HG02571 (cell line): ENCODE results near the gene CORO2A.
A peak's percentile ranks its signal among the peaks of the same experiment; 100 is the strongest.

Experiments used
- ATAC-seq: cut with Tn5 transposase; IDR thresholded peaks from one replicate; pipeline ENCODE4 v1.9.1; 2021; ENCODE audit warnings: mild to moderate bottlenecking, moderate library complexity; ENCODE audit not compliant: unreplicated experiment

CORO2A gene

GRCh38 chr9:98172604-98173003 lies 19.8 kb downstream of the CORO2A start:
- ATAC-seq: no peak

DNA sequence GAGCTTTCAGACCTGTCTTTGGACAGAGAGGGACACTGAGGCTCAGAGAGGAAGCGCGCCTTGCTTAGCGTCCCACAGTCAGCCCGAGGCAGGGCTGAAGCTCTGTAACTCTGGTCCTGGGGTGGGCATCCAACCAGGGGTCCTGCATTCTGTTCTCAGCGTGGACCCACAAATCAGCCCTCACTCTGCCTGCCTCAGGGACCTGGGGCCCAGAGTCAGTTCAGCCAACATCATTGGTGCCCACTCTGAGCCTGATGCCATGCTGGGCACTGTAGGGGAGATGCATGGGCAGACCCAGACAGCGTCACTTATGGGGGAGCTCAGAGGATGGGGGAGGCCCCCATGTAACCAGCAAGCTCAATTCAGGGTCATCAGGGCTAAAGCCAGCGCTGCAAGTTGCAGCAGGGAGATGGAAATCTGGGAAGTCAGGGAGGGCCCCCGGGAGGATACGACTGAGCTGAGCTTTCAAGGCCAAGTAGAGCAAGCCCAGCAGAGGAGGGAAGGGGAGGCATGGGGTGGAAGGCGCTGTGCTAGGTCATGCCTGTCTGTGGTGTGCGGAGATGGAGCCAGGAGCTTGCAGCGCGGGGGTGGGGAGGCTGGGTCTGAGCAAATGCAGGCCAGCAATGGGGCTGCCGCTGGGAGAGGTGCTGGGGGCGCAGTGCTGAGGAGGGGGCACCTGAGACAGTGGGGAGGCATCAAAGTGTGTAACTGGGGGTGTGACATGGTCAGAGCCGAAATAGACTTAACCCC lies 21.1 kb downstream of the CORO2A start:
- no peak for ATAC-seq

GRCh38 chr9:98168941-98169488 lies 23.4 kb downstream of the CORO2A start:
- ATAC-seq: peak; percentile 99

- ATAC-seq: no peak
These were observed 24.2 kb downstream of the CORO2A start for GRCh38 chr9:98168153-98168780.

DNA sequence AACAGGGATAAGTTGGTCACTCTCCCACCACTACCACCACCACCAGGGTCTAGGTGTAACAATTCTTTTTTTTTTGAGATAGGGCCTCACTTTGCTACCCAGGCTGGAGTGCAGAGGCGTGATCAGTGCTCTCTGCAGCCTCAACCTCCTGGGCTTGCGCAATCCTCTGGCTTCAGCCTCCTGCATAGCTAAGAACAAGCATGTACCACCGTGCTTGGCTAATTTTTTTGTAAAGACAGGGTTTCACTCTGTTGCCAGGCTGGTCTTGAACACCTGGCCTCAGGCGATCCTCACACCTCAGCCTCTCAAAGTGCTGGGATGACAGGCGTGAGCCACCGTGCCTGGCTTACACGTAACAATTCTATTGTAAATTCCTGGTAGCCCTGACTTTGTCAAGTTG lies 27.5 kb downstream of the CORO2A start:
- ATAC-seq: no peak

GRCh38 chr9:98162613-98163012 lies 29.8 kb downstream of the CORO2A start:
- ATAC-seq: no peak

GRCh38 chr9:98161851-98162250 lies 30.6 kb downstream of the CORO2A start:
- no peak for ATAC-seq

DNA sequence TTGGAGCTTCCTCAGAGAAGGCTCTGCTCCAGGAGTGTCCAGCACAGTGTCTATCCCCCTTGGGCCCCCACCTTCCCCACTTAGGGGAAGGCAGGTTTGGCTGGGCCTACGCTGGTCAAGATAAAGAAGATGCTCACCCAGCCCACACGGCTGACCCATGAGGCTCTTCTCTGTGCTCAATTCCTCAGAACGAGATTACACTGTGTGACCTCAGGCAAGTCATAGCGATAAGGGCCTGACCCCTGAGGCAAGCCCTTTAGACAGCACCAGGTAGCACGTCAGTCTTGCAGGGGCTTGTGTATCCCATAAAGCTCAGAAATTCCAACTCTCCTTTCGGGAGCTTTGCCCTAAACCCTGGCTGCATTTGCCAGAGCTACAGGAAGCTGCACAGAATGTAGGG lies 32.6 kb downstream of the CORO2A start:
- no peak for ATAC-seq

- ATAC-seq: no peak
These were observed 33.1 kb downstream of the CORO2A start for GRCh38 chr9:98159301-98159700.

DNA sequence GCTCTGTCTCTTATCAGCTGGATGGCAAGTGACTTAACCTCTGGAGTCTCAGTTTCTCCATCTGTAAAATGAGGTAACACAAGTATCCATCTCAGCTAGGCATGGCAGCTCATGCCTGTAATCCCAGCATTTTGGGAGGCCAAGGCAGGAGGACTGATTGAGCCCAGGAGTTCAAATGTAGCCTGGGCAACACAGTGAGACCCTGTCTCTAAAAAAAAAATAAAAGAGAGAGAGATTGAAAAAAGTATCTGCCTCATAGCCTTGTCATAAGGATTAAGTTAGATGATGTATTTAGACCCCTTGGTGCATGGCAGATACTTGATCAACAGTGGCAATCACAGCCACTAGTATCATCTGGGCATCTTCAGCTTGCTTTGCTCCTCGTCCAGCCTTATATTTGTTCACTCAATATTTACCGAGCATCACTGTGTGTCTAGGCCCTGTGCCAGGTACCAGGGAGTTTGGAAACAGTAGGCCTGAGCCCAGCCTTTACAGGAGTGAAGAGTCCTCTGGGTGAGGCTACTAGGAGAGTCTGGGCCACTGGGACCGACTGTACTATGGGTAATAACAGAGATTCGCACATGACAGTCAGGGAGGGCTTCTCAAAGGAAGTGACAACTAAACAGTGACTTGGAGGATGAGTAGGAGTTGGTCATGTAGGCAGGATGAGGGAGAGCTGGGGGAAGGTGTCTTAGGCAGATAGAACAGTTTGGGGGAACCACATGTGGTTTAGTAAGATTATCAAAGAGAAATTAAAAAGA lies 34.2 kb downstream of the CORO2A start:
- ATAC-seq: no peak

DNA sequence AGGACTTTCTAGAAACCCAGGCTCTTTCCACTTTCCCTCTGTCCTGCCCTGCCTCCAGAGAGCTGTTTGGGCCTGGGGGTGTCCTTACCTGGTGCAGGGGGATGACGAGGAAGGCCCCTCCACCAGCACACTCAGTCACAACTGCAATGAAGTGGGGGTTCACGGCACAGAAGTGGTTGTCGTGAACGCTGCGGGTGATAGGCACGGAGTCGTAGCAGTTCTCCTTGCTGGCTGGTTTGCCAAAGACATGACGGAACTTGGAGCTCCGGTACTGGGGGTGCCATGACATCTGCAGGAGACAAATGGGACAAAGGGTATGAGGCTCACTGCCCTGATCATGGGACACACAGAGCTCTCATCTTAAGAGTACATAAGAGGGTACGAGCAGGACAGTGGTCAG lies 35.1 kb downstream of the CORO2A start:
- ATAC-seq: no peak

GRCh38 chr9:98154678-98155077 lies 37.8 kb downstream of the CORO2A start:
- no peak for ATAC-seq

DNA sequence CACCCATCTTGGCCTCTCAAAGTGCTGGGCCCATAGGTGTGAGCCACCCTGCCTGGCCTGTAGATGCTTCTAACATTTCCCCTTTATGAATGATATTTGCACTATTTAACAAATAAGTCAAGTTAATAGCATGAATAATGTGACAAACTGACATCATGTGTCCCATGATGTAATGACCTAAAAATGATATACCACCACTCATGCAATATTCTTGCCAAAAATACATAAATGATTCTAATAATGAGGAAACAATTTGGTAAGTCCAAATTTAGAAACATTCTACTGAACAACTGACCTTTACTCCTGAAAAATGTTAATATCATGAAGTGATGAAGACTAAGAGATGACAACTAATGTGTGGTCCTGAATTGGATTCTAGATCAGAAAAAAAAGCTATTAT lies 39.9 kb downstream of the CORO2A start:
- ATAC-seq: no peak

DNA sequence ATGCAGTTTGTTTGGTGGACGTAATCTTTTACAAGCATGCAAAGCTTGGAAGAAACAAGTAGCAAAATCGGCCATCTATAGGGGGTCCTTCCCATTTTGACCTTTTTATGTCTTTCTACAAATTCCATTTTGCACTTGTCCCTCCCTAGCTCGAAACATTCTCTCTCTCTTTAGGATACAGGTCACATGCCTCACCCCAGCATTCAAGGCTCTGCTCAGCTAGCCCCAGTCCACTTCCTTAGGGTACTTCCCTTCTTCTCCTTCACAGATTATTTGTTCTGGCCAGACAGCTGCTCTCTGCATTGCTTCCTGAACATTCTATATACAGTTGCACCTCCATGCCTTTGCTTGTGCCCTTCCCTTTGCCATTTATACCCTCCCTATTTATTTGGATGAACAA lies 41.7 kb downstream of the CORO2A start:
- no peak for ATAC-seq

GRCh38 chr9:98150164-98150563 lies 42.3 kb downstream of the CORO2A start:
- ATAC-seq: no peak

GRCh38 chr9:98149422-98149821 lies 43.0 kb downstream of the CORO2A start:
- ATAC-seq: no peak

DNA sequence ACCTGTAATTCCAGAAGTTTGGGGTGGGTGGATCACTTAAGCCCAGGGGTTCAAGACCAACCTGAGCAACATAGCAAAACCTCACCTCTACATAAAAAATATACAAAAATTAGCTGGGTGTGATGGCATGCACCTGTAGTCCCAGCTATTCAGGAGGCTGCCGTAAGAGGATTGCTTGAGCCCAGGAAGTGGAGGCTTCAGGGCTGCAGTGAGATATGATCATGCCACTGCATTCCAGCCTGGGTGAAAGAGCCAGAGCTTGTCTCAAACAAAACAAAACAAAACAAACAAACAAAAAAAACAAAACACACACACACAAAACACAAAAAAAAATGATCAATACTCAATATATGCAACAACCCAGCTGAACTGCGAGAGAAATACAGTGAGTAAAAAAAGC lies 44.0 kb downstream of the CORO2A start:
- no peak for ATAC-seq

DNA sequence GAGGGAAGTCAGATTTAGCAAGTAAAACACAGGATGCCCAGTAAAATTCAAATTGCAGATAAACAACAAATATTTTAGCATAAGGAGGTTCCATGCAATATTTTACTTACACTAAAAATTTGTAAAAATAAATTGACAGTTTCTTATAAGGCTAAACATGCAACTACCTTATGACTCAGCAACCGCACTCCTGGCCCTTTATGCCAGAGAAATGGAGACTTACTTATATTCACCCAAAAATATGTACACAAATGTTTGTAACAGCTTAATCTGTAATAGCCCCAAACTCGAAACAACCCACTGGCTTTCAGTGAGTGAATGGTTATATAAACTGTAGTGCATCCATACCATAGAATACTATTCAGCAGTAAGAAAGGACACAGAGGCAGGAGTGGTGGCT lies 44.9 kb downstream of the CORO2A start:
- no peak for ATAC-seq

DNA sequence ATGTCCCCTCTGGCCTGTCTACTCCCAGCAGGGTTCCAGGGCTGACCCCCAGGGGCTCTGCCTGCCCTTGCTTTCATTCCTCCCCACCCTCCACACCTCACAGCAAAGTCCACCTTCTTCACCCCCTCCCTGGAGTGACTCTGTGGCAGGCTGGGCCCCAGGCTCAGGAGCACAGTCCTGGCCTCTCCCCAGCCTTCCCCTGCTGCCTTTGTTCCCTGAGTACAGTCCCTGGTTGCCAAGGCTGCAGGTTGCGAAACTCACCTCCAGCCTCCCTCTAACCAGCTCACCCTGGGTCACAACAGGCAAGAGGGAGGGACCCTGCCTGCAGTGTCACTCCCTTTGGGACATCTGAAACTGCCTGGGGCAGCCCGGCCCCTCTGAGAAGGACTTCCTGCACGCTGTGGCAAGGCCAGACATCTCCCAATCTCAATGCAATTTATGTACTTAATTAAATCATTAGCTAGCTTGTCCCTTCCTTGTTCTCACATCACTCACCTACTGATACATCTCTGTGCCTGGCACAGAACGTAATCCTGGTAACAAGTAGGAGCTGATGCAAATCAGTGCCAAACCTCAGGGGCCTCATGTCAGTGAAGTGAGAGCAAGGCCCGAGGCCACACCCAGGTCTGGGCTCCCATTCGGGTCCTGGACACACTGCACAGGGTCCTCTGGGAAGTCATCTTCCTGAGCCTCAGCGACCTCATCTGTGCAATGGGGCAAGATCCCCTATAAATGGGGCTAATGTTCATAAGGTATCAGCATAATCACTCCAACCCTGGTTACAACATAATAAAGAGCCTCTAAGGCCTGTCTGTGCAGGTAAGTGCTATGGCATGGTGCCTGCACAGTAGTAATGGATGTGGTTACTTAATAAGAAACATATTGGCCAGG lies 46.1 kb downstream of the CORO2A start:
- ATAC-seq: no peak

GRCh38 chr9:98144631-98145030 lies 47.8 kb downstream of the CORO2A start:
- ATAC-seq: no peak

- no peak for ATAC-seq
These were observed 48.4 kb downstream of the CORO2A start for GRCh38 chr9:98144076-98144475.
